Measurements from ENCODE around the gene ALKAL2.

ALKAL2 gene

GRCh38 chr2:248724-249123 is 39.2 kb downstream of the ALKAL2 start:
- DNase-seq = no peak

- DNase-seq = peak in 2 of 56 donors; percentile 4 to 37
These were observed 41.3 kb downstream of the ALKAL2 start for GRCh38 chr2:246489-247144.

GRCh38 chr2:244547-244946 is 43.3 kb downstream of the ALKAL2 start:
- no peak for DNase-seq

GRCh38 chr2:238869-239268 is 49.0 kb downstream of the ALKAL2 start:
- no peak for DNase-seq

- no peak for DNase-seq
These were observed 49.5 kb downstream of the ALKAL2 start for GRCh38 chr2:238431-238830.

GRCh38 chr2:237878-238277 is 50.0 kb downstream of the ALKAL2 start:
- DNase-seq = peak in 15 of 56 donors; percentile 12 to 44 (median 35)

GRCh38 chr2:236993-237539 is 50.8 kb downstream of the ALKAL2 start:
- DNase-seq = no peak

GRCh38 chr2:234421-234820 is 53.5 kb downstream of the ALKAL2 start:
- DNase-seq = no peak

GRCh38 chr2:233030-233429 is 54.9 kb downstream of the ALKAL2 start:
- DNase-seq = peak in 1 of 56 donors; percentile 14

GRCh38 chr2:231521-232185 is 56.2 kb downstream of the ALKAL2 start:
- peak in 45 of 56 donors; percentile 8 to 81 (median 51) for DNase-seq
